CD14-positive monocyte (primary cell): ENCODE measurements around the gene CNTNAP2. TPM values are rescaled to one million over a fixed set of nuclear protein-coding genes. Genes with fewer than 3 reads are reported as not detected.

ENCODE experiments used
- DNase-seq, 3 donors: peaks; one replicate each; pipeline ENCODE4 v3.0.0-alpha.2; 2011 to 2022
- H2AFZ ChIP-seq: 2 replicates; pipeline ENCODE4 v1.6.0; 2012; ENCODE audit warnings: mild to moderate bottlenecking, low read depth, low read length, inconsistent platforms; ENCODE audit not compliant: insufficient read depth, poor library complexity, severe bottlenecking
- H3K27ac ChIP-seq, 2 donors: 1 replicate in 1 of 2; 2 replicates in 1 of 2; pipeline ENCODE4 v1.5.1; 2012 to 2013; ENCODE audit warnings: low read length in 2 of 2, control low read depth in 1 of 2, inconsistent platforms in 1 of 2, low read depth in 1 of 2, mild to moderate bottlenecking in 1 of 2
- H3K27me3 ChIP-seq, 2 donors: one replicate each; pipeline versions ENCODE4 v1.6.0 to v1.6.1; 2011 to 2013; ENCODE audit warnings: low read length in 2 of 2; ENCODE audit not compliant: control insufficient read depth in 2 of 2, insufficient read depth in 2 of 2
- H3K36me3 ChIP-seq, 2 donors: replicated peaks in 1 of 2; 1 replicate in 1 of 2; 2 replicates in 1 of 2; pipeline versions ENCODE4 v1.5.1 to v1.6.1; 2012 to 2013; ENCODE audit warnings: low read length in 2 of 2, control low read depth in 1 of 2, inconsistent platforms in 1 of 2, mild to moderate bottlenecking in 1 of 2; ENCODE audit not compliant: insufficient read depth in 2 of 2, control insufficient read depth in 1 of 2
- H3K4me1 ChIP-seq, 2 donors: 1 replicate in 1 of 2; 2 replicates in 1 of 2; pipeline versions ENCODE4 v1.5.1 to v1.6.1; 2012 to 2013; ENCODE audit warnings: low read length in 2 of 2, control low read depth in 1 of 2, inconsistent platforms in 1 of 2, mild to moderate bottlenecking in 1 of 2, moderate library complexity in 1 of 2; ENCODE audit not compliant: insufficient read depth in 2 of 2, control insufficient read depth in 1 of 2
- H3K4me2 ChIP-seq: replicated peaks from 2 replicates; pipeline ENCODE3; 2012; ENCODE audit warnings: low read length, moderate library complexity, mild to moderate bottlenecking; ENCODE audit not compliant: poor library complexity, severe bottlenecking; ENCODE audit errors: extremely low read depth
- H3K4me3 ChIP-seq, 3 experiments: fragments of 200-600 bp in 1 of 3; sonication (generic) in 1 of 3; replicated peaks in 1 of 3; 1 replicate in 2 of 3; 2 replicates in 1 of 3; pipeline ENCODE4 v1.5.1; 2011 to 2013; ENCODE audit warnings: low read length in 3 of 3, mild to moderate bottlenecking in 3 of 3, control low read depth in 2 of 3, low read depth in 2 of 3, inconsistent platforms in 1 of 3, moderate library complexity in 1 of 3
- H3K79me2 ChIP-seq: 2 replicates; pipeline ENCODE4 v1.6.0; 2012; ENCODE audit warnings: mild to moderate bottlenecking, control low read depth, inconsistent platforms, low read length, moderate library complexity; ENCODE audit not compliant: insufficient read depth
- H3K9ac ChIP-seq: 2 replicates; pipeline ENCODE4 v1.6.0; 2017; ENCODE audit warnings: low read length, mild to moderate bottlenecking; ENCODE audit not compliant: insufficient read depth, poor library complexity, severe bottlenecking
- H3K9me3 ChIP-seq, 2 donors: replicated peaks in 1 of 2; 1 replicate in 1 of 2; 2 replicates in 1 of 2; pipeline versions ENCODE4 v1.5.1 to v1.6.1; 2012 to 2013; ENCODE audit warnings: low read length in 2 of 2, control low read depth in 1 of 2; ENCODE audit not compliant: control insufficient read depth in 1 of 2, insufficient read depth in 1 of 2
- H4K20me1 ChIP-seq: 2 replicates; pipeline ENCODE4 v1.6.0; 2012; ENCODE audit warnings: mild to moderate bottlenecking, low read length, control low read depth, moderate library complexity; ENCODE audit not compliant: insufficient read depth
- H3K27ac Mint-ChIP-seq, 7 donors: one replicate each; pipeline ENCODE4 v1.8.0; 2020; ENCODE audit warnings: mild to moderate bottlenecking in 7 of 7, mixed read lengths in 7 of 7, moderate library complexity in 6 of 7, inconsistent platforms in 2 of 7
- H3K27me3 Mint-ChIP-seq, 3 donors: one replicate each; pipeline ENCODE4 v1.8.0; 2021 to 2022; ENCODE audit warnings: low read depth in 3 of 3, mild to moderate bottlenecking in 3 of 3, mixed read lengths in 3 of 3, moderate library complexity in 3 of 3, inconsistent platforms in 1 of 3
- H3K36me3 Mint-ChIP-seq, 2 donors: one replicate each; pipeline ENCODE4 v1.8.0; 2020; ENCODE audit warnings: mixed read lengths in 2 of 2, inconsistent platforms in 1 of 2, mild to moderate bottlenecking in 1 of 2
- H3K4me1 Mint-ChIP-seq: one replicate; pipeline ENCODE4 v1.8.0; 2020; ENCODE audit warnings: mild to moderate bottlenecking, mixed read lengths
- H3K4me3 Mint-ChIP-seq, 2 donors: one replicate each; pipeline ENCODE4 v1.8.0; 2020; ENCODE audit warnings: mild to moderate bottlenecking in 2 of 2, mixed read lengths in 2 of 2, moderate library complexity in 1 of 2
- H3K9me3 Mint-ChIP-seq, 7 donors: one replicate each; pipeline ENCODE4 v1.8.0; 2020 to 2022; ENCODE audit warnings: mixed read lengths in 7 of 7, mild to moderate bottlenecking in 6 of 7, moderate library complexity in 6 of 7, inconsistent platforms in 2 of 7
- WGBS: methylation state at CpG from one replicate; pipeline ENCODE4 v1.1.5; 2013; ENCODE audit warnings: missing lambda C conversion rate; ENCODE audit not compliant: insufficient coverage; 5-methylcytosine and 5-hydroxymethylcytosine counted together
- intact Hi-C, 2 donors: fragments of 100-400 bp; cut with micrococcal nuclease; formaldehyde crosslinking; loops; one replicate each; pipeline versions ENCODE4 v1.15.0 to v1.15.1; 2023
- polyA plus RNA-seq, 3 donors: library from polyadenylated mRNA; depleted of rRNA in 1 of 3; unstranded in 2 of 3; stranded (reverse) in 1 of 3; fragments of 300-500 nt in 2 of 3; fragments of >200 nt in 1 of 3; fragmentation: Illumina TruSeq in 2 of 3; gene quantifications; 1 replicate in 2 of 3; 2 replicates in 1 of 3; pipeline ENCODE4 v1.2.3, GENCODE V29; 2012 to 2021
- TF ChIP-seq, protein P1 (sequence below): fragments of 200-600 bp; IDR thresholded peaks from one replicate; pipeline ENCODE4 v1.8.0; 2022; ENCODE audit warnings: antibody characterized with exemption, mild to moderate bottlenecking

Gene CNTNAP2
- polyA plus RNA-seq, 3 donors: 0.01 TPM; not detected in 2

DNA sequence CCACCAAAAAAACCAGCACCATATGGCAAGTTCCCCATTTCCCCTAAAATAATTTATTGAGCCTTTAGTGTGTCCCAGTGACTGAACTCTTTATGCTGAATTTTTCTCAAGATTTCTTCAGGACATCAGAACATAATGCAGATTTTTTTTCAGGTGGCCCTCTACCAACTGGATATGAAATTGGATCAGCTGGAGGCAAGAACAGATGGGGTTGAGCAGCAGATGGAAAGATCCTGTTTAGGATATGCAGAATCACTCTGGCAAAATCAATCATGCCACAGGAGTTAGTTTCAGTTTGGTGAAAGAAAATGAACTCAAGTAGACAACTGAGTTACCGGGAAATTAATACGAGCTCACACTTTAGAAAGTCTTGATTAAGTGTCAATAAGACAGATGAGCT lies 1712.4 kb downstream of the CNTNAP2 start:
- H3K4me3 ChIP-seq: no peak overlapping the region
- H3K27ac ChIP-seq: no peak overlapping the region
- peaks cover 8 to 11% of the 10 kb centered on the region in 2 donors for H3K9me3 ChIP-seq
- H3K4me2 ChIP-seq: no peak overlapping the region
- H3K4me3 Mint-ChIP-seq: no peak overlapping the region
- no peaks in the 10 kb centered on the region for H3K4me1 Mint-ChIP-seq
- no peak for DNase-seq
- intact Hi-C loops: no loop called here
- H2AFZ ChIP-seq: no peak overlapping the region
- H3K36me3 Mint-ChIP-seq: no peaks in the 10 kb centered on the region
- no peak overlapping the region for H3K27ac Mint-ChIP-seq
- H3K36me3 ChIP-seq: no peaks in the 10 kb centered on the region
- H3K4me1 ChIP-seq: no peaks in the 10 kb centered on the region
- no peaks in the 10 kb centered on the region for H3K27me3 ChIP-seq
- no peaks in the 10 kb centered on the region for H3K27me3 Mint-ChIP-seq
- TF ChIP-seq, protein P1, sequence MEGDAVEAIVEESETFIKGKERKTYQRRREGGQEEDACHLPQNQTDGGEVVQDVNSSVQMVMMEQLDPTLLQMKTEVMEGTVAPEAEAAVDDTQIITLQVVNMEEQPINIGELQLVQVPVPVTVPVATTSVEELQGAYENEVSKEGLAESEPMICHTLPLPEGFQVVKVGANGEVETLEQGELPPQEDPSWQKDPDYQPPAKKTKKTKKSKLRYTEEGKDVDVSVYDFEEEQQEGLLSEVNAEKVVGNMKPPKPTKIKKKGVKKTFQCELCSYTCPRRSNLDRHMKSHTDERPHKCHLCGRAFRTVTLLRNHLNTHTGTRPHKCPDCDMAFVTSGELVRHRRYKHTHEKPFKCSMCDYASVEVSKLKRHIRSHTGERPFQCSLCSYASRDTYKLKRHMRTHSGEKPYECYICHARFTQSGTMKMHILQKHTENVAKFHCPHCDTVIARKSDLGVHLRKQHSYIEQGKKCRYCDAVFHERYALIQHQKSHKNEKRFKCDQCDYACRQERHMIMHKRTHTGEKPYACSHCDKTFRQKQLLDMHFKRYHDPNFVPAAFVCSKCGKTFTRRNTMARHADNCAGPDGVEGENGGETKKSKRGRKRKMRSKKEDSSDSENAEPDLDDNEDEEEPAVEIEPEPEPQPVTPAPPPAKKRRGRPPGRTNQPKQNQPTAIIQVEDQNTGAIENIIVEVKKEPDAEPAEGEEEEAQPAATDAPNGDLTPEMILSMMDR: no peak
- H3K9me3 Mint-ChIP-seq: peaks cover 0 to 12% (median 2%) of the 10 kb centered on the region in 7 donors
- WGBS: no CpG with 5 or more reads among the region's 2 CpGs
- H4K20me1 ChIP-seq: no peaks in the 10 kb centered on the region
- H3K9ac ChIP-seq: no peak overlapping the region
- no peaks in the 10 kb centered on the region for H3K79me2 ChIP-seq

- Histone ChIP-seq H3K27me3 (no peaks in the 10 kb centered on the region), H3K4me2 (no peak overlapping the region), H3K36me3 (no peaks in the 10 kb centered on the region), H3K9me3 (peaks cover 19 to 21% of the 10 kb centered on the region in 2 donors), H4K20me1 (no peaks in the 10 kb centered on the region), H3K79me2 (no peaks in the 10 kb centered on the region), H3K27ac (no peak overlapping the region), H3K4me1 (no peaks in the 10 kb centered on the region), H2AFZ (no peak overlapping the region), H3K4me3 (no peak overlapping the region), H3K9ac (no peak overlapping the region)
- Mint-ChIP-seq H3K4me1 (no peaks in the 10 kb centered on the region), H3K4me3 (no peak overlapping the region), H3K27me3 (peaks cover 0 to 4% (median 0%) of the 10 kb centered on the region in 3 donors), H3K9me3 (peaks cover 6 to 23% (median 19%) of the 10 kb centered on the region in 7 donors), H3K36me3 (no peaks in the 10 kb centered on the region), H3K27ac (no peak overlapping the region)
- DNase-seq: no peak
- WGBS: 93% methylated on average over 3 of the region's 6 CpGs
- intact Hi-C loops: no loop called here
- TF ChIP-seq, protein P1: no peak
These were observed 1717.0 kb downstream of the CNTNAP2 start for GRCh38 chr7:147833557-147833956.
